GM15510 (cell line): ENCODE data around the gene KRTAP19-7.

Source experiments
- POLR2A ChIP-seq: IDR thresholded peaks from 3 replicates; pipeline ENCODE4 v1.6.1; 2011; ENCODE audit warnings: borderline replicate concordance; ENCODE audit not compliant: insufficient read length; ENCODE audit errors: extremely low read depth

Gene KRTAP19-7

DNA sequence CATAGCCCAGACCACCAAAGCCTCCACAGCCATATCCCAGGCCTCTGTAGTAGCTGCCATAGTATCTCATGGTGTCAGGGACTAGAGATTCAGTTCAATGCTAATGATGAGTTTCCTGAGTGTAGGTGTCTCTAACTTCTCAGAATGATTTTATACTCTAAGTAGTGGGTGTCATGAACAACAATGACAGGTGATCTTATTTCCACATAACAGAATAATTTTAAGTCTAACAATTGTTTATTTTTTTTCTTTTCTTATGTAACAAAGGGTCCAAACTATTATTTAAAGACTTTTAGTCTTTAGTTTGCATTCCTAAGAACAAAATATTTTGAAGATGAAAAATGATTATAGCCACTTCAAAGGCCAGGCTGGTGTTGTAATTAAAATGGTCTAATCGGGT lies 19.4 kb downstream of the KRTAP19-7 start, which contains the start of gene KRTAP19-6:
TSS of gene KRTAP19-6 (minus strand) at position 101 of the 400 bp plus-strand sequence. CDS start at position 70, 31 bp downstream.
- no peak for TF ChIP-seq POLR2A

DNA sequence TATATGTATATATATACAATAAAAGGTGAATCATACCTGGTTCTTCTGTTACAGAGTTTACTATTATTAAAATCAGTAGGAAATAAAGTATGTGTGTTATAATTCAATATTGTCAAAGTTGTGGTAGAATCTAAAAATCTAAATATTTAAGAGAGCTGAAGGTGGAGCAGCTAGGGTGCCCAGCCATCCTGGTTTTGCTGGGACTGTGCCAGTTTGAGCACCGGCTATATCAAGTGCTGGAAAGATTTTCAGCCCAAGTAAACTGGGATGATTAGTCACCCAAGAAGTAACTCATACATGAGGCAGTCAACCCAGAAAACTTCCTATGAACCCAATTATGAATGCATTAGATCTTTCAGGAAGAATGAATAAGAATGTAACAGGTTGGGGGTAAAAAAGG lies 42.2 kb downstream of the KRTAP19-7 start:
- TF ChIP-seq POLR2A: no peak

DNA sequence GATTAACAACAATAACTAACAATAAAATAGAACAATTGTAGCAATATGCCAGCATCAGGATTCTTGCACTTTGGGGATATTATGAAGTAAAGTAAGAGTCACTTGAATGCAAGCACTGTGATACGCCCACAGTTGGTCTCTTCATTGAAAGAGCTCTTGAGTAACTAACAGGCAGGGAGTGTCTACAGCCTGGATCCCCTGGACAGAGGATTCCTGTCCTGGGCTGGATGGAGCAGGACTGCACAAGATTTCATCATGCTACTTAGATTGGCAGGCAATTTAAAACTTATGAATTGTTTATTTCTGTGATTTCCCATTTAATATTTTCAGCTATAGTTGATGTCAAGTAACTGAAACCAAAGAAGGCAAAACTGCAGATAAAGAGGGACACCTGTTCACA lies 45.4 kb downstream of the KRTAP19-7 start:
- TF ChIP-seq POLR2A: no peak
